Activated T-cell treated with anti-CD3 and anti-CD28 coated beads, Interleukin-2, amount 50 U/mL, for 4 hours (primary cell): ENCODE results near the gene PEX10. TPM values are rescaled to one million over a fixed set of nuclear protein-coding genes. Genes with fewer than 3 reads are reported as not detected.

Experiments used
- ATAC-seq, 2 donors: fragments of 200-7000 bp; cut with Tn5 transposase; one replicate each; pipeline ENCODE4 v1.10.0; 2021
- DNase-seq: peaks from one replicate; pipeline ENCODE4 v3.0.0-alpha.2; 2020
- H3K27me3 Mint-ChIP-seq: one replicate; pipeline ENCODE4 v1.8.0; 2021; ENCODE audit warnings: low read depth, mixed read lengths
- H3K36me3 Mint-ChIP-seq: one replicate; pipeline ENCODE4 v1.8.0; 2022; ENCODE audit warnings: mixed read lengths; ENCODE audit not compliant: insufficient read depth
- H3K4me1 Mint-ChIP-seq: one replicate; pipeline ENCODE4 v1.8.0; 2021; ENCODE audit warnings: low read depth, mixed read lengths
- H3K4me3 Mint-ChIP-seq: one replicate; pipeline ENCODE4 v1.8.0; 2021; ENCODE audit warnings: mild to moderate bottlenecking, moderate library complexity, mixed read lengths
- H3K9me3 Mint-ChIP-seq: one replicate; pipeline ENCODE4 v1.8.0; 2021; ENCODE audit warnings: mixed read lengths
- total RNA-seq, 3 donors: library from RNA; stranded (reverse); gene quantifications; one replicate each; pipeline ENCODE4 v1.2.1, GENCODE V29; 2021

Gene PEX10
- total RNA-seq, 3 donors from 2014 or later = 23.4 to 23.6 (median 23.6) TPM

DNA sequence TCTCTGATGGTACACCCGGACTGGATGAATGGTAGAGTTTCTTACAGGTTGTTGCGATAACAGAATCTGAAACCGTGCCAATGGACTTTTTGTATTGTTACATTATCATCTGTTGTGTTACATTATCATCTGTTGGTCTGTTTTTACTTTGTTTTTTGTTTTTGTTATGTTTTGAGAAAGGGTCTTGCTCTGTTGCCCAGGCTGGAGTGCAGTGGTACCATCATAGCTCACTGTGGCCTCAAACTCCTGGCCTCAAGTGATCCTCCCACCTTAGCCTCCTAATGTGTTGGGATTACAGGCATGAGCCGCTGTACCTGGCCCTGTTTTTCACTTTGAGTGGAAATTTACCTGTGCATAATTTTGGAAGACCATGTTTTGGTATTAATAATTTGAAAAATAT, 10.2 kb upstream of the PEX10 start:
- Mint-ChIP-seq H3K4me1 (peaks cover 2% of the 10 kb centered on the region), H3K4me3 (no peak overlapping the region), H3K9me3 (no peaks in the 10 kb centered on the region), H3K36me3 (peaks cover 3% of the 10 kb centered on the region), H3K27me3 (no peaks in the 10 kb centered on the region)
- no peak for ATAC-seq
- no peak for DNase-seq

DNA sequence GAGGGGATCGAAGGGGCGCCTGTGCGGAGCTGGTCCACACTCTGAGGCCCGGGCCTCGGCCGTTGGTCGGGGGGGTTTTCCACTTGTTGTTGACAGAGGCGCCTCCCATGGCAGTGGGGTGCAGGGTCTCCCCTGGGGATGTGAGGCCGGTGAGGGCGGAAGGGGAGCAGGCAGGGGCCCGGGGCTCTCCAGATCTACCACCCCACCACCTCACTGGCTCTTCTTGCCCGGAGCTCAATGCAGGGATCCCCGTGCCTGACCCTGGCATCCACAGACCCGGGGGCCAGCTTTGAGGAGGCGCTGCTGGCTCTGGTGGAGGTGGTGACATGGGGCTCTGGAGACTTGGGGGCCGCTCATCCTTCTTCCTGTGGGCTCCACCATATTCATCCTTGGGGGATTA, 7.1 kb upstream of the PEX10 start:
- Mint-ChIP-seq H3K4me1 (peaks cover 30% of the 10 kb centered on the region), H3K27me3 (no peaks in the 10 kb centered on the region), H3K36me3 (peaks cover 3% of the 10 kb centered on the region), H3K9me3 (no peaks in the 10 kb centered on the region), H3K4me3 (no peak overlapping the region)
- DNase-seq (no peak), ATAC-seq (no peak)

DNA sequence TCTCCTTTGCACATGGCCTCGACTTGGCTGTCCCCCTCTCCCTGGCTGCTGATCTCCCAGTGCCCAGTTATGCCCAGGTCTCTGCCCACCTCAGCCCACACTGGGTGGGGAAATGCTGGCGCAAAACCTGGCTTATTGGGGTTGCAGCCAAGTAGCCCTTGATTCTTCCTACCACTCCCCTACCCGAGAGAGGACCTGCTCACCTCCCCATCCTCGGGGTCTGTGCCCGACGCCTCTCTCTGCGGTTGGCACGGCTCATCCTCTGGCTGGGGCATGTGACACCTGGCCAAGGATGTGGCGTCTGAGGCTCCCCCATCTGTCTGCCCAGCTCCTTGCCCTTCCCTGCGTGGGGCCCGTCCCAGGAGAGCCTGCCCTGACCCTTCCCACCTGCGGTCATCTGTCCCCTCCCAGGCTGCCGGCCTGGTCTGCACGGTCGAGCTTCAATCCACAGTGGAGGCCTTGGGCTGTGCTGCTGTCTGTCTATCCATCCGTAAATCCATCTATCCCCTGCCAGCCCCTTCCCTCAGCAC, 6.5 kb upstream of the PEX10 start:
- no peak overlapping the region for H3K4me3 Mint-ChIP-seq
- peaks cover 3% of the 10 kb centered on the region for H3K36me3 Mint-ChIP-seq
- no peaks in the 10 kb centered on the region for H3K9me3 Mint-ChIP-seq
- H3K27me3 Mint-ChIP-seq = no peaks in the 10 kb centered on the region
- ATAC-seq = no peak
- H3K4me1 Mint-ChIP-seq = peaks cover 35% of the 10 kb centered on the region
- DNase-seq = no peak

DNA sequence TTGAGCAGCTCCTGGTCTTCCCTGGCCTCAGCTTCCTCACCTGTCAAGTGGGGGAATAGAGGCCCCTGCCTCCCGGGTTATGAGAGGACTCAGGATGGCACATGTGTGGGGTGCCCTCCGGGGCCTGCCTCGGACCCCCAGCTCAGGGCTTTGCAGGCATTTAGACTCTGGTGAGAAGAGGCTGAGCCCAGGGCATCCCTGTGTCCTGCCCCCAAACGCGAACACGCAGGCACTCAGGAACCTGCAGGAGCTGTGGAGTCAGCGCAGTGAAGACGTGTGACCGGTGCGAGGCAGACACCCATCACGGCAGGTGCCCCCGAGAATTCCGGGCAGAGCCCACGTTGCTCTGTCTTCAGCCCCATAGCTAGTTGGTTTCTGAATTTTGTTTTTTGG, 5.5 kb upstream of the PEX10 start:
- H3K36me3 Mint-ChIP-seq = no peaks in the 10 kb centered on the region
- H3K4me1 Mint-ChIP-seq = peaks cover 36% of the 10 kb centered on the region
- DNase-seq (no peak), ATAC-seq (no peak)
- no peaks in the 10 kb centered on the region for H3K27me3 Mint-ChIP-seq
- no peaks in the 10 kb centered on the region for H3K9me3 Mint-ChIP-seq
- H3K4me3 Mint-ChIP-seq = no peak overlapping the region

DNA sequence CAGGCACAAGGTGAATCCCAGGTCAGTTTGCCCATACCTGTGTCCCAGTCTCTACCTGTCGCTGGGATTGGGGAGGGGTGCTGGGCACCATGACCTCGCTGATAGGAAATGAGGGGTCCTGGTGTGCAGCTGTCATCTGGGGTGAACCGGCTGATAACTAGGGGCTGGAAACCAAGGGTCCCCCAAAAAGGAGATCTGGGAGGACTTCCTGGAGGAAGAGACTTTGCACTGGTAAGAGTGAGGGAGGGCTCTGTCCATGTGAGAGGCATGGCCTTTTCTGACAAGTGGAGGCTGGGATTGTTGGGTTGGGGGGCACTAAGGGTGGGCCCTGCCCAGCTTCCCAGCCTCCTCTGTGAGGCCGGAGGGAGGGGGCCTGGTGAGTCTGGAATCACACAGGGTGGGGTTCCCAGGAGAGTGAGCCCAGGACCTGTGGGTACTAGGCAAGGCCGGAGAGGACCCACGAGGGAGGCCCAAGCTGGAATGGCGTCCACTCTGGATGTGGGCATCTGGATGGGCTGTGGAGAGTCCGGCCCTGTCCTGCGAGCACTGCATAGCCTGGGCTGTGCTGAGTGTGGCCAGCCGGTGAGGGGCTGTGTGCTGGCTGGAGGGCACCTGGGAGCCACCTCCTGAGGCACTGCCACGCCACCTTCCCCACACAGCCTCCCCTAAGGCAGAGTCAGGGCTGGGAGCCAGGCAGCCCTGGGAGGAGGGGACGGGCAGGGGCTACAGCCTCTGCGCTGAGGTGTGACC, 4.9 kb upstream of the PEX10 start:
- H3K36me3 Mint-ChIP-seq = no peaks in the 10 kb centered on the region
- DNase-seq (no peak), ATAC-seq (no peak)
- peaks cover 36% of the 10 kb centered on the region for H3K4me1 Mint-ChIP-seq
- peak overlapping the region; percentile 79 for H3K4me3 Mint-ChIP-seq
- H3K27me3 Mint-ChIP-seq = no peaks in the 10 kb centered on the region
- no peaks in the 10 kb centered on the region for H3K9me3 Mint-ChIP-seq

DNA sequence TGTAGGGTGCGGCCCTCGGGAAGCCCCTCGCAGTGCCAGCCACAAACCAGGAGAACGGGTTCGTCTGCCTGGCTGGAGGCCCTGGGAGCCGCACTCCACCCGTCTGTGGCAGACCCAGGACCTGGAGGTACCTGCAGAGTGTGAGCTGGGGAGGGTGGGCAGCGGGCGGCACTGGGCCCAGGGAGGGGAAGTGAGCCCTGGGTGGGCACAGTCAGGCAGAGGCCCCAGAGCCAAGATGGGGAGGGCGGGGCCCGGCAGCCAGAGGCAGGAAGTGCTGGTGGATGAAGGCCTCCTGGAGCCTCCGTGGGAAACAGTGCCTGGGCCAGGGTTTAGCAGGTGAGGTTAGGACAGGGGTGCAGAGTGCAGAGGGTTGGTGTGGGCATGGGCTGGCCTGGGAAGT, 4.0 kb upstream of the PEX10 start:
- H3K4me1 Mint-ChIP-seq = peaks cover 36% of the 10 kb centered on the region
- peak overlapping the region; percentile 79 for H3K4me3 Mint-ChIP-seq
- no peak for DNase-seq

DNA sequence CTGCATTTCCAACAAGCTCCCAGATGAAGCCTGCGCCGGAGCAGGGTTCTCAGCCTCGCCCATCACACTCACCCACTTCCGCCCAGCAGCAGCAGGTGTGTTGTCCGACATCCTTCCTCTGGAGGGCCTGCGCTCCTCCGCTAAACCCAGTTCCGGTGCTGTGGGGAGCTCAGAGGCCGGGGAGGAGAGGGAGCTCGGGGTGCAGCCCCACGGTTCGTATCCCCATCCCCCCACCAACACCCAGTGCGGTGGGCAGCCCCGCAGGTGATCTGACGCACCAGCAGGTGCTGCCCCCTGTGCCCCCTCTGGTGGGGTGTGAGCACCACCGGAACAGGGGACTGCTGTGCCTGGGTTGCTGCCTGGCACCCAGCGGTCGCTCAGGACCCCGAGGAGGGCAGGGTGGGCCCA, 3.4 kb upstream of the PEX10 start:
- peak overlapping the region; percentile 79 for H3K4me3 Mint-ChIP-seq
- H3K4me1 Mint-ChIP-seq = peaks cover 36% of the 10 kb centered on the region
- ATAC-seq (no peak), DNase-seq (peak; percentile 18)
- no peaks in the 10 kb centered on the region for H3K27me3 Mint-ChIP-seq
- H3K9me3 Mint-ChIP-seq = no peaks in the 10 kb centered on the region
- no peaks in the 10 kb centered on the region for H3K36me3 Mint-ChIP-seq

More for the DNA sequence above, 4.0 kb upstream of the PEX10 start:
- H3K36me3 Mint-ChIP-seq = no peaks in the 10 kb centered on the region
- no peaks in the 10 kb centered on the region for H3K27me3 Mint-ChIP-seq
- ATAC-seq = no peak
- no peaks in the 10 kb centered on the region for H3K9me3 Mint-ChIP-seq

DNA sequence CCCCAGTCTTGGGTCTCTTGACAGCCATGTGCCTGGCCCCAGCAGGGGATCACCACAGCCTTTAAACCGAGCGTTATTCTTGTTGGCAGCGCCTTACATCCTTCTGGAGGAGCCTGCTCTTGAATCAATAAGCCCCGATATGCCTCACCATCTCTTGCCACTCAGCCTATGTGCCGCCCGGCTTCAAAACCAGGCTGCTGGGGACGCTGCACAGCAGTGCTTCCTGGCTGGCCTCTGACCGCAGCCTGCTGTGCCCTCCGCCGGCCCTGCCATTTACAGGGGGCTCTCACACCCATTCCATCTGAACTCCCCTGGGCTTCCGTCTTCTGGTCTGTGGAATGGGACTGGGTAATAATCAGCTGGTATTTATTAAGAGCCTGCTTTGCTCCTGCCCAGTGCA, 3.0 kb upstream of the PEX10 start:
- DNase-seq (no peak), ATAC-seq (no peak)
- Mint-ChIP-seq H3K36me3 (peaks cover 2% of the 10 kb centered on the region), H3K27me3 (no peaks in the 10 kb centered on the region), H3K9me3 (no peaks in the 10 kb centered on the region), H3K4me1 (peaks cover 35% of the 10 kb centered on the region), H3K4me3 (peak overlapping the region; percentile 79)

DNA sequence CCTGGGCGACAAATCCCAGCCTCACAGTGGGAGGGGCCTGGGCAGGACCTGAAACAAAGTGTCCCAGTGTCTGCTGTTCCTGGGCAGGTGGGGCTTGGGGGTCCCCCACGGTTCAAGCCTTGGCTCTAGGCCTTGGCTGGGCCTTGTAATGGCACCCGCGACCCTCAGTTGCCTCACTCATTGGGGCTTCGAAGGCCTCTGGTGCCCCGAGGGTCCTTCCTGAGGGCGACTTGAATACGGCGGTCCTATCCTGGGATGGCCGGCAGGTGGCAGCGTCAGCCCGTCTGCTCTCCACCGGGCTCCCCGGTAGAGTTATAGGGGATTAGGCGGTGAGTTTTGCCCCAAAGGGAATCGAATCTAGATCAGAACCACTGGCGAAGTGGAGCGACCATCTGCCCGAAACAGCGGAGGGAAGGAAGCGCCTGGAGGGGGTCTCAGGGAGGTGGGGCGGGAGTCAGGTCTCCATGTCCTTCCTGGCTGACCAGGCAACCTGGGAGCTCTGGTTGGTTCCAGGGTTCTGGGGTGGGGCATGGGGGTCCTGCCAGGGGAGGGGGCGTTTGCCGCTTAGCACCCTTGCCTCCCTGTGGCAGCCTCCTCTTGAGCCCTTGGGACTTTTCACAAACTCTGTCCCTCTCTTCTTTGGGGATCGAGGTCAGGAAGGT, 2.1 kb upstream of the PEX10 start:
- Mint-ChIP-seq H3K9me3 (no peaks in the 10 kb centered on the region), H3K36me3 (peaks cover 3% of the 10 kb centered on the region), H3K27me3 (no peaks in the 10 kb centered on the region), H3K4me1 (peaks cover 35% of the 10 kb centered on the region), H3K4me3 (peak overlapping the region; percentile 83)
- ATAC-seq (peak; percentile 16 to 31), DNase-seq (peak; percentile 79)

DNA sequence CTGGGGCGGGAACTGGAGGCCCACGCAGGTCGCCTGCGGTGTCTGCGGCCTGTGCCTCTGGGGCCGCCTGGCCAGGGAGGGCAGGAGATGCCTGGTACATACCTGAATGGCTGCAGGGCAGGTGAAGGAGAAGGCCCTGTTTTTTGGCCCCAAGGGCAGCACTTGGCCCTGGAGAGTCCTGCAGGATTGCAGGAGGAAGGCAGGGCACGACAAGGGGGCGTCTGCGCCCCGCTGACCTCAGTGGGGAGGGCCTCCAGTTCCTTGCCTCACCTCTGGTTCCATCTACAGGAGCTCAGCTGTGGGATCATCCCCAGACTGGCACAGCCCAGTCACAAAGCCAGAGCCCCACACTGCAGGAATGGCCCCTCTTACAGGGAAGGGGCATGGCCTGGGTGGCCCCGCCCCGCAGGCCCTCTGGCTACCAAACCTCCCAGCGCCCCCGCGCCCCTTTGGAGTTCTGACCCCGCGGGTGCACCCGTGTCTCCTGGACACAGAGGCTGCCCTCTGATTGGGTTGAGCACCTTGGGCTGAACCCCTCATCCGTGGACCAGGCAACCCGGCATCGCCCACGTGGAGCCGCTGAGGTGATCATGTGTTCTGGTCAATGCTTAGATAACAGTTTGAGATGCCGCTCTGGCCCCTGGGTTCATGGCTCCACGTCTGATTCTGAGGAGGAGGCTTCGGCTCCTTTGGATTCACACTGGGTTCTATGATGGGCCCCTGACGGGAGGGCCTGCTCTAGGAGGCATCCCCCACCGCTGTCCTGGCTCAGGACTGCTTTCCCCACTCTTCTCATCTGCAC, 1.3 kb upstream of the PEX10 start:
- no peaks in the 10 kb centered on the region for H3K27me3 Mint-ChIP-seq
- H3K4me1 Mint-ChIP-seq = peaks cover 35% of the 10 kb centered on the region
- peak overlapping the region; percentile 83 for H3K4me3 Mint-ChIP-seq
- H3K9me3 Mint-ChIP-seq = no peaks in the 10 kb centered on the region
- ATAC-seq = no peak
- H3K36me3 Mint-ChIP-seq = peaks cover 4% of the 10 kb centered on the region
- DNase-seq = no peak

DNA sequence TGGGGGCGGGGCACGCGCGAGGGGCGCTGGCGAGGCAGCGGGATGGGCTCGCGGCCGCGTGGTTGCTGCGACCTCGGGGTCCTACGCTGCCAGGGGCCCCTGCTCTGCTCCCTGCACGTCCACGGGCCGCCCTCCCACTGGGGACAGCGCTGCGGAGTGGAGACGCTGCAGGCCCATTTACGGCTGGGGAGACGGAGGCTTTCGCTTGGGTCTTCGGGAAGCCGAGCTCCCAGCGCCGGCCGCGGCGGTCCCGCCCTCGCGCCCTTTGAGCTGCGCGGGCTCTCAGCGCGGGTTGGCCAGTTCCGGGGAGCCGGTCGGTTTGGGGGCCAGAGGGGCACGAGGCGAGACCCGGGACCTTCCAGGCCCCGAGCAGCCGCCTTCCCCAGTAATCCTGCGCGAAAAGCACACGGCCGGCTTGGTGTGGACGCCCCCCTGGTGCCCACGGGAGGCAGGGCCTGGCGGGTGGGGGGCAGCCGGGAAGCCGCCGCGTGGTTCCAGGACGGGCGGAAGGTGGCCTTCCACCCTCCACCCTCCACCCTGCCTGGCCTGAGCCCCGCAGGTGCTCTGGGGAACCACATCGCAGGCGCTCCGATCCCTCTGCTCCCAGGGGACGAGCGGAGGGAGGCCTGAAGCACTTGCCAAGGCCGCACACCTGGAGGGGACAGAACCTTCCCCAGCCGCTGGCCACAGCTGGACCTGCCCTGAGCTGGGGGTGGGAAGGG, 570 bp upstream of the PEX10 start:
- H3K9me3 Mint-ChIP-seq = no peaks in the 10 kb centered on the region
- ATAC-seq = peak; percentile 47 to 49

DNA sequence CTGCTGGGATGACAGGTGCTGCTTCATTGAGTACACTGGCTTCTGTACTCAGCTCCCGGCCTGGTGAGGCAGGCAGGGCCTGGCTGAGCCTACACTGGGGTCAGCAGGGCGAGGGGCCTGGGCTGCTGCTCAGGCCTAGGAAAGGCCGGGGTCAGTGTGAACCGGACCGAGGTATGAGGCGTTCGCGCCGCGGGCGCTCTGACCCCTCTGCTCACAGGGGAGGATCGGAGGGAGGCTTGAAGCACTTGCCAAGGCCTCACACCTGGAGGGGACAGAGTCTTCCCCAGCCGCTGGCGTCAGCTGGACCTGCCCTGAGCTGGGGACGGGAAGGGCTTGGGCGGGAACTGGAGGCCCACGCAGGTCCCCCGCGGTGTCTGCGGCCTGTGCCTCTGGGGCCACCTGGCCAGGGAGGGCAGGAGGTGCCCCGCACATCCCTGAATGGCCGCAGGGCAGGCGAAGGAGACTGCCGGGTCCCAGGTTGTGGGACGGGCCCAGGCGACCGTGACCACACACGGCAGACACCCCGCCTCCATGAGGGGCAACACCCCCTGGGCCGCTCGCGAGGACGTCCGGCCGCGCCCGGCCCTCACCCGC, 466 bp downstream of the PEX10 start:
- peaks cover 30% of the 10 kb centered on the region for H3K4me1 Mint-ChIP-seq
- DNase-seq (peak; percentile 33), ATAC-seq (peak; percentile 45 to 49)
- no peaks in the 10 kb centered on the region for H3K9me3 Mint-ChIP-seq
- peak overlapping the region; percentile 90 for H3K4me3 Mint-ChIP-seq
- H3K27me3 Mint-ChIP-seq = no peaks in the 10 kb centered on the region
- H3K36me3 Mint-ChIP-seq = peaks cover 4% of the 10 kb centered on the region

More for the DNA sequence above, 570 bp upstream of the PEX10 start:
- Mint-ChIP-seq H3K36me3 (peaks cover 4% of the 10 kb centered on the region), H3K4me3 (peak overlapping the region; percentile 83), H3K4me1 (peaks cover 35% of the 10 kb centered on the region), H3K27me3 (no peaks in the 10 kb centered on the region)
- no peak for DNase-seq

DNA sequence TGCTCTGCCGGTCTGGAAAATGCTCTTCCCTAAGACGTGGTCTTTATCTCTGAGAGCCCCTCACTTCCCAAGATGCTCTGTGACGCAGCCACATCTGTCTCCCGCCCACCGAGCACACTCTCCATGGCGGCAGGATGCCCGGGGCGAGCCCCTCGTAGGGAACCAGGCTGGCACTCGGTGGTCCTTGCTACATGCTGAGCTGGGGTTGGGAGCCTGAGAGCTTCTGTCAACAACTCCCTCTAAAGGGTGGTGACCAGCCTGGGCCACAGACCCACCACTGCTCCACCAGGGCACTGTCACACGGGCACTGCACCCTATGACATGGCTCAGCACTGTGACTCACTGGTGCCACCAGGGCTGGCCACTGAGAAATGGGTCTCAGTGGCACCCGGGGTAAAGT, 2.6 kb downstream of the PEX10 start:
- no peaks in the 10 kb centered on the region for H3K27me3 Mint-ChIP-seq
- no peaks in the 10 kb centered on the region for H3K9me3 Mint-ChIP-seq
- no peak overlapping the region for H3K4me3 Mint-ChIP-seq
- DNase-seq = no peak
- no peak for ATAC-seq
- peaks cover 4% of the 10 kb centered on the region for H3K36me3 Mint-ChIP-seq
- H3K4me1 Mint-ChIP-seq = peaks cover 10% of the 10 kb centered on the region
